Uterus (tissue), 4 donors: ENCODE data around the gene SLIT3. TPM values are rescaled to one million over a fixed set of nuclear protein-coding genes. Genes with fewer than 3 reads are reported as not detected.

Experiments used
- DNase-seq, 2 donors: peaks; one replicate each; pipeline ENCODE4 v3.0.0-alpha.2; 2019 to 2020
- H3K27ac ChIP-seq, 2 donors: fragments of 200-600 bp; sonication (generic); 1 replicate in 1 of 2; 2 replicates in 1 of 2; pipeline ENCODE4 v1.5.1; 2016 to 2018
- H3K27me3 ChIP-seq, 2 donors: fragments of 200-600 bp; sonication (generic); one replicate each; pipeline ENCODE4 v1.5.1; 2018 to 2019; ENCODE audit warnings: control low read depth in 1 of 2
- H3K36me3 ChIP-seq, 2 donors: fragments of 200-600 bp; sonication (generic); one replicate each; pipeline ENCODE4 v1.5.1; 2019; ENCODE audit warnings: control low read depth in 1 of 2
- H3K4me1 ChIP-seq, 2 donors: fragments of 200-600 bp; sonication (generic); one replicate each; pipeline ENCODE4 v1.5.1; 2018 to 2019; ENCODE audit warnings: control low read depth in 1 of 2
- H3K4me3 ChIP-seq, 2 donors: fragments of 200-600 bp; sonication (generic); 1 replicate in 1 of 2; 2 replicates in 1 of 2; pipeline ENCODE4 v1.5.1; 2018 to 2019; ENCODE audit warnings: mild to moderate bottlenecking in 1 of 2
- H3K9me3 ChIP-seq, 2 donors: fragments of 200-600 bp; sonication (generic); one replicate each; pipeline ENCODE4 v1.5.1; 2019; ENCODE audit warnings: control low read depth in 1 of 2
- POLR2A ChIP-seq, 2 donors: fragments of 450-650 bp; IDR thresholded peaks; one replicate each; pipeline ENCODE4 v1.6.1; 2016; ENCODE audit warnings: antibody characterized with exemption in 2 of 2, mild to moderate bottlenecking in 1 of 2, moderate library complexity in 1 of 2
- intact Hi-C: fragments of 100-400 bp; cut with DNase I; formaldehyde crosslinking; loops from one replicate; pipeline ENCODE4 v1.15.1; 2023; ENCODE audit warnings: low total_unique reads
- total RNA-seq, 4 donors: library from RNA; depleted of rRNA in 3 of 4; stranded (reverse); fragments of >200 nt in 3 of 4; gene quantifications; one replicate each; pipeline versions ENCODE4 v1.1.0 to v1.2.4, GENCODE V29; 2014 to 2023
- TF ChIP-seq, protein P1 (sequence below), 4 experiments: fragments of 200-600 bp in 2 of 4; fragments of 450-650 bp in 2 of 4; sonication (generic) in 2 of 4; IDR thresholded peaks; one replicate each; pipeline ENCODE4 v1.5.1; 2016 to 2019; ENCODE audit warnings: antibody characterized with exemption in 4 of 4, mild to moderate bottlenecking in 2 of 4, moderate library complexity in 1 of 4
- donor health status: DM: yes; HTN: yes; CAD: no.

Gene SLIT3
- total RNA-seq, 4 donors from 2014 or later, result 9.4 to 62.2 (median 28.1) TPM

- Histone ChIP-seq H3K4me1 (no peaks in the 10 kb centered on the region), H3K27me3 (no peaks in the 10 kb centered on the region), H3K36me3 (no peaks in the 10 kb centered on the region), H3K4me3 (no peak overlapping the region), H3K9me3 (no peaks in the 10 kb centered on the region), H3K27ac (no peak overlapping the region)
- intact Hi-C loops, result no loop called here
- no peak for DNase-seq
- TF ChIP-seq, protein P1, sequence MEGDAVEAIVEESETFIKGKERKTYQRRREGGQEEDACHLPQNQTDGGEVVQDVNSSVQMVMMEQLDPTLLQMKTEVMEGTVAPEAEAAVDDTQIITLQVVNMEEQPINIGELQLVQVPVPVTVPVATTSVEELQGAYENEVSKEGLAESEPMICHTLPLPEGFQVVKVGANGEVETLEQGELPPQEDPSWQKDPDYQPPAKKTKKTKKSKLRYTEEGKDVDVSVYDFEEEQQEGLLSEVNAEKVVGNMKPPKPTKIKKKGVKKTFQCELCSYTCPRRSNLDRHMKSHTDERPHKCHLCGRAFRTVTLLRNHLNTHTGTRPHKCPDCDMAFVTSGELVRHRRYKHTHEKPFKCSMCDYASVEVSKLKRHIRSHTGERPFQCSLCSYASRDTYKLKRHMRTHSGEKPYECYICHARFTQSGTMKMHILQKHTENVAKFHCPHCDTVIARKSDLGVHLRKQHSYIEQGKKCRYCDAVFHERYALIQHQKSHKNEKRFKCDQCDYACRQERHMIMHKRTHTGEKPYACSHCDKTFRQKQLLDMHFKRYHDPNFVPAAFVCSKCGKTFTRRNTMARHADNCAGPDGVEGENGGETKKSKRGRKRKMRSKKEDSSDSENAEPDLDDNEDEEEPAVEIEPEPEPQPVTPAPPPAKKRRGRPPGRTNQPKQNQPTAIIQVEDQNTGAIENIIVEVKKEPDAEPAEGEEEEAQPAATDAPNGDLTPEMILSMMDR (IDR thresholded peaks at IDR 0.05), result no peak
- TF ChIP-seq POLR2A (IDR thresholded peaks at IDR 0.05), result no peak
These were observed 680.1 kb downstream of the SLIT3 start for GRCh38 chr5:168620807-168621206.

DNA sequence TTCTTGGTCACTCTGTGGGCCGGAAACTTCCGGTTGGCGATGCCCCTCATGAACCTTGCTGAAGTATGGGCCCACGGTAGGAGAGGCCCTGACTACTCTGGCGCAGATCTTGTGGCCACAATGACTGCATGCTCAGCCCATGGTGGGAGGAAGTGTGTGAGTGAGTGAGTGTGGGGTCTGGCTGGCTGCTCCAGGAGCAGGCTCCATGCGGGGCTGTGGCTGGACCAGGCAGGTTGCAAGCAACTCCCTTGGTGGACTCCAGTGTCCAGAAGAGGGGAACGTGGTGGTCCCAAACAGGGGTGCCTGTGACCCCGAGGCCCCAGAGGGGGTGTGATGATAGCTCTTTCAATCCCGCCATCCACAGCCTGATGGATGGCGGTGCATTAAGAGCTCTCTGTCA is 686.3 kb downstream of the SLIT3 start:
- intact Hi-C loops, result no loop called here
- Histone ChIP-seq H3K4me3 (no peak overlapping the region), H3K4me1 (no peaks in the 10 kb centered on the region), H3K27ac (no peak overlapping the region), H3K27me3 (no peaks in the 10 kb centered on the region), H3K9me3 (no peaks in the 10 kb centered on the region), H3K36me3 (no peaks in the 10 kb centered on the region)
- no peak for DNase-seq
- TF ChIP-seq POLR2A (IDR thresholded peaks at IDR 0.05), result no peak
- TF ChIP-seq, protein P1 (IDR thresholded peaks at IDR 0.05), result no peak

- H3K27me3 ChIP-seq, result no peaks in the 10 kb centered on the region
- TF ChIP-seq, protein P1 (IDR thresholded peaks at IDR 0.05), result no peak
- TF ChIP-seq POLR2A (IDR thresholded peaks at IDR 0.05), result no peak
- no peaks in the 10 kb centered on the region for H3K36me3 ChIP-seq
- no peak overlapping the region for H3K27ac ChIP-seq
- intact Hi-C loops, result no loop called here
- H3K4me3 ChIP-seq, result no peak overlapping the region
- H3K9me3 ChIP-seq, result no peaks in the 10 kb centered on the region
- DNase-seq, result no peak
- no peaks in the 10 kb centered on the region for H3K4me1 ChIP-seq
These were observed 686.9 kb downstream of the SLIT3 start for GRCh38 chr5:168613996-168614395.

DNA sequence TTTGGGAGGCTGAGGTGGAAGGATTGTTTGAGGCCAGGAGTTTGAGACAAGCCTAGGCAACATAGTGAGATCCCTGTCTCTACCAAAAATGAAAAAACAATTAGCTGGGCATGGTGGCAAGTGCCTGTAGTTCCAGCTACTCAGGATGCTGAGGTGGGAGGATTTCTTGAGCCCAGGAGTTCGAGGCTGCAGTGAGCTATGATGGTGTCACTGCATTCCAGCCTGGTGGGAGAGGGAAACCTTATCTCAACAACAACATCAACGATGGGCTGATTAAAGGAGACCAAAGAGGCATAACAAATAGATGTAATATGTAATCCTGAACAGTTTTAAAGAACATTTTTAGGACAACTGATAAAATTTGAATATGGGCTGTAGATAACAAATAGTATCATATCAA is 687.5 kb downstream of the SLIT3 start:
- no peak for TF ChIP-seq POLR2A (IDR thresholded peaks at IDR 0.05)
- TF ChIP-seq, protein P1 (IDR thresholded peaks at IDR 0.05), result no peak

DNA sequence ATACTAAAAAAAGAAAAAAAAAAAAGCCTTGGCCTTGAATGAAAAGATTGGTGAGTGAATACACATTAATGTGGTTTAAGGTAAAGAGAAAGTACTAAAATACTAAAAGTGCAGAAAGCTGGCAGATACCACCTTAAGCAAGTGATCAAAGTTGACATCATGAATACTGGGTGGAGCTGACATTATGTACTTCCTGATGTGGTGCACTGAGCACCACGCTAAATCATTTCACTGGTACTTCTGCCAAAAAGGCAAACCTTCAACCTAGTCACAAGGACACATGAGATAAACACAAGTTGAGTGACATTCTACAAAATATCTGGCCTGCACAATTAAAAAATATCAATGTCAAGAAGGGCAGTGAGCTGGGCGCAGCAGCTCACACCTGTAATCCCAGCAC is 687.9 kb downstream of the SLIT3 start:
- no peak for DNase-seq
- H3K4me1 ChIP-seq, result no peaks in the 10 kb centered on the region
- H3K9me3 ChIP-seq, result no peaks in the 10 kb centered on the region
- H3K4me3 ChIP-seq, result no peak overlapping the region
- no peaks in the 10 kb centered on the region for H3K27me3 ChIP-seq
- no peak overlapping the region for H3K27ac ChIP-seq
- TF ChIP-seq, protein P1 (IDR thresholded peaks at IDR 0.05), result no peak
- no peak for TF ChIP-seq POLR2A (IDR thresholded peaks at IDR 0.05)
- no peaks in the 10 kb centered on the region for H3K36me3 ChIP-seq
- intact Hi-C loops, result no loop called here

More for the DNA sequence above, 687.5 kb downstream of the SLIT3 start:
- Histone ChIP-seq H3K4me1 (no peaks in the 10 kb centered on the region), H3K36me3 (no peaks in the 10 kb centered on the region), H3K9me3 (no peaks in the 10 kb centered on the region), H3K27me3 (no peaks in the 10 kb centered on the region), H3K4me3 (no peak overlapping the region), H3K27ac (no peak overlapping the region)
- DNase-seq, result no peak
- intact Hi-C loops, result no loop called here
